ENCODE results near the gene CCDC172. TPM values are rescaled to one million over a fixed set of nuclear protein-coding genes. Genes with fewer than 3 reads are reported as not detected.

Gene CCDC172
- total and polyA plus RNA-seq, 2 of the 13 experiments (the other 11 are each of a cell fraction or from before 2014, with no cell fraction given): not detected

GRCh38 chr10:116276981-116277380 is 47.3 kb upstream of the CCDC172 start:
- Histone ChIP-seq H2AFZ (ENCODE audit: low read length) (no peak overlapping the region), H4K20me1 (ENCODE audit: insufficient read depth, low read length) (no peaks in the 10 kb centered on the region), H3K9ac (ENCODE audit: insufficient read depth, low read depth, low read length) (no peak overlapping the region), H3K4me3 (replicated peaks in 1 of 3; ENCODE audit: insufficient read depth in 1 of 3, low read depth in 2 of 3, low read length in 3 of 3) (no peak overlapping the region), H3K9me3 (ENCODE audit: low read length) (no peaks in the 10 kb centered on the region), H3K4me2 (ENCODE audit: low read depth, low read length) (no peak overlapping the region), H3K36me3 (replicated peaks in 1 of 2; ENCODE audit: control insufficient read depth in 1 of 2, insufficient read depth in 2 of 2, low read length in 2 of 2) (no peaks in the 10 kb centered on the region), H3K4me1 (ENCODE audit: insufficient read depth, low read length) (no peaks in the 10 kb centered on the region), H3K79me2 (ENCODE audit: insufficient read depth, low read length) (no peaks in the 10 kb centered on the region), H3K27me3 (ENCODE audit: control insufficient read depth in 1 of 2, insufficient read depth in 2 of 2, low read length in 2 of 2) (peaks cover 2 to 28% of the 10 kb centered on the region in 2 experiments; a peak in 4 of 5 replicates), H3K27ac (ENCODE audit: extremely low read length, insufficient read depth, low read length) (no peak overlapping the region)
- ATAC-seq (no peak), FAIRE-seq (no peak), DNase-seq (ENCODE audit: low spot score) (no peak)
- intact Hi-C loops (cut with micrococcal nuclease; ENCODE audit: unreplicated experiment) (no loop called here), in situ Hi-C loops (cut with HindIII; ENCODE audit: extremely low pct_ligation_motif_present, low pct_unique_long_range_greater_than_20kb) (no loop called here)
- TF ChIP-seq POLR2G (IDR thresholded peaks at IDR 0.05; ENCODE audit: low read depth, low read length) (no peak), ZBTB38 (CRISPR knock-in tag; IDR thresholded peaks at IDR 0.05) (no peak), RFX5 (IDR thresholded peaks at IDR 0.05; ENCODE audit: low read depth, low read length) (no peak), MEF2D (CRISPR knock-in tag; IDR thresholded peaks at IDR 0.05) (no peak), ZNF224 (CRISPR knock-in tag; IDR thresholded peaks at IDR 0.05) (no peak), ZNF543 (CRISPR knock-in tag; IDR thresholded peaks at IDR 0.05) (no peak), SCMH1 (CRISPR knock-in tag; IDR thresholded peaks at IDR 0.05; ENCODE audit: borderline replicate concordance) (no peak), ZNF317 (CRISPR knock-in tag; IDR thresholded peaks at IDR 0.05) (no peak), TBX2 (CRISPR knock-in tag; IDR thresholded peaks at IDR 0.05; ENCODE audit: borderline replicate concordance) (no peak), ZNF503 (CRISPR knock-in tag; IDR thresholded peaks at IDR 0.05) (no peak), SMAD1 (CRISPR knock-in tag; IDR thresholded peaks at IDR 0.05; ENCODE audit: borderline replicate concordance, low read depth) (no peak), NAIF1 (CRISPR knock-in tag; IDR thresholded peaks at IDR 0.05; ENCODE audit: borderline replicate concordance) (no peak)
- ChIA-PET CTCF (ENCODE audit: low intra/inter-chr PET ratio, low total read pairs) (no interaction called here), POLR2A (no interaction called here)
- 24% methylated on average over 3 of the region's 3 CpGs for WGBS (ENCODE audit: low lambda C conversion rate)
- no TSS peak for BruUV-seq (replicated peaks)
